PC-3 (cell line): ENCODE results near the gene DDX47.

Experiments used
- CTCF ChIP-seq: fragments of 300-600 bp; sonication (generic); conservative IDR thresholded peaks from 2 replicates; pipeline ENCODE4 v1.5.1; 2017; ENCODE audit warnings: antibody characterized with exemption, low read depth, mild to moderate bottlenecking, low read length
- EZH2 ChIP-seq: fragments of 300-600 bp; sonication (generic); IDR thresholded peaks from one replicate; pipeline ENCODE4 v1.6.1; 2017; ENCODE audit warnings: antibody characterized with exemption, mild to moderate bottlenecking, low read length; ENCODE audit not compliant: unreplicated experiment

- TF ChIP-seq CTCF (no peak), EZH2 (no peak)
These were observed 60.9 kb downstream of the DDX47 start for GRCh38 chr12:12874029-12874428.
